Uterus (tissue), 2 donors: ENCODE measurements around the gene ADGRG4.

Experiments
- CTCF ChIP-seq, 4 experiments: fragments of 200-600 bp in 2 of 4; fragments of 450-650 bp in 2 of 4; sonication (generic) in 2 of 4; IDR thresholded peaks; one replicate each; pipeline ENCODE4 v1.5.1; 2016 to 2019; ENCODE audit warnings: antibody characterized with exemption in 4 of 4, mild to moderate bottlenecking in 2 of 4, moderate library complexity in 1 of 4
- POLR2A ChIP-seq, 2 donors: fragments of 450-650 bp; IDR thresholded peaks; one replicate each; pipeline ENCODE4 v1.6.1; 2016; ENCODE audit warnings: antibody characterized with exemption in 2 of 2, mild to moderate bottlenecking in 1 of 2, moderate library complexity in 1 of 2

GRCh38 chrX:136271300-136271699, 29.5 kb upstream of the ADGRG4 start:
- TF ChIP-seq POLR2A (IDR thresholded peaks at IDR 0.05) (no peak), CTCF (IDR thresholded peaks at IDR 0.05) (no peak)
